Embryonic facial prominence (tissue), 1 donor: ENCODE measurements around the gene LRP1.

ENCODE experiments used
- DNase-seq: peaks from one replicate; pipeline ENCODE4 v3.0.0-alpha.2; 2016; ENCODE audit errors: extremely low spot score

LRP1 gene

GRCh38 chr12:57193706-57194245 is 65.5 kb downstream of the LRP1 start:
- DNase-seq, result no peak

- DNase-seq, result no peak
Observed at GRCh38 chr12:57194253-57194652, 66.0 kb downstream of the LRP1 start.

GRCh38 chr12:57195186-57195585 is 66.9 kb downstream of the LRP1 start:
- no peak for DNase-seq

- DNase-seq, result no peak
Observed at GRCh38 chr12:57195611-57196371, 67.5 kb downstream of the LRP1 start.

- no peak for DNase-seq
Observed at GRCh38 chr12:57196439-57196838, 68.2 kb downstream of the LRP1 start.

GRCh38 chr12:57196956-57197355 is 68.7 kb downstream of the LRP1 start:
- DNase-seq, result no peak

- DNase-seq, result no peak
Observed at GRCh38 chr12:57198329-57198728, 70.0 kb downstream of the LRP1 start.

GRCh38 chr12:57199191-57199590 is 70.9 kb downstream of the LRP1 start:
- no peak for DNase-seq

GRCh38 chr12:57200497-57200896 is 72.2 kb downstream of the LRP1 start:
- DNase-seq, result no peak

GRCh38 chr12:57201219-57201618 is 72.9 kb downstream of the LRP1 start:
- DNase-seq, result no peak

- DNase-seq, result no peak
Observed at GRCh38 chr12:57201631-57202030, 73.3 kb downstream of the LRP1 start.

GRCh38 chr12:57202321-57202720 is 74.0 kb downstream of the LRP1 start:
- no peak for DNase-seq

- DNase-seq, result no peak
Observed at GRCh38 chr12:57203201-57203600, 74.9 kb downstream of the LRP1 start.

- no peak for DNase-seq
Observed at GRCh38 chr12:57203791-57204190, 75.5 kb downstream of the LRP1 start.

GRCh38 chr12:57204454-57204853 is 76.2 kb downstream of the LRP1 start:
- no peak for DNase-seq

- no peak for DNase-seq
Observed at GRCh38 chr12:57205186-57205585, 76.9 kb downstream of the LRP1 start.

- no peak for DNase-seq
Observed at GRCh38 chr12:57205931-57206330, 77.6 kb downstream of the LRP1 start.

GRCh38 chr12:57207731-57208630 is 79.7 kb downstream of the LRP1 start:
- no peak for DNase-seq

- DNase-seq, result no peak
Observed at GRCh38 chr12:57208631-57209282, 80.5 kb downstream of the LRP1 start.

GRCh38 chr12:57209916-57210315 is 81.6 kb downstream of the LRP1 start:
- DNase-seq, result no peak

GRCh38 chr12:57210461-57210860 is 82.2 kb downstream of the LRP1 start:
- DNase-seq, result no peak
